ENCODE results near the gene SLC38A6. TPM values are rescaled to one million over a fixed set of nuclear protein-coding genes. Genes with fewer than 3 reads are reported as not detected.

Gene SLC38A6
- total and polyA plus RNA-seq, 2 experiments from 2014 or later, result 11.9 to 23.2 TPM

DNA sequence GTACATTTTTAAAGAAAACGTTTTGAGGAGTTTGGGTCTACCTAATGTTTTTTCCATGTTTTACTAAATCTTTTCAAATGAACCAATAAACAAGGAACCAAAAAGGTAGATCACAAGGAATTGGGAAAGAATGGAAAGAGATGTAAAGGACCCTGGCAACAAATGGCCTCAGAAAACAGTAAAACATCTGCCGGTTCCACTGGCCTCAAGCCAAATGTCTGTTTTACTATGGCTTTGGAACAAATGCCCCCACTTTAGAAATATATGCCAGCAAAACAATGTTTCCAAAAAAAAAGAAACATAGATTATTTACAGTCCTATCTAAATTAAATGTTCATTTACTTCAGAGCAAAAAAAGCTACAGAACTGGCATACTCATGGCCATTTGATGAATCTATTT lies 3.2 kb upstream of the SLC38A6 start:
- Mint-ChIP-seq H3K4me3 (no peak overlapping the region), H3K36me3 (ENCODE audit: low read depth) (peaks cover 23% of the 10 kb centered on the region; the same call in 2 of the 3 replicates)

More for the DNA sequence above, 3.2 kb upstream of the SLC38A6 start:
- Histone ChIP-seq H3K4me3 (no peak overlapping the region), H2AFZ (no peak overlapping the region), H3K36me3 (ENCODE audit: insufficient read depth) (peaks cover 6% of the 10 kb centered on the region; the same call in 1 of the 2 replicates), H4K20me1 (replicated peaks; ENCODE audit: insufficient read depth) (no peaks in the 10 kb centered on the region), H3K27ac (ENCODE audit: low read depth) (no peak overlapping the region), H3K4me1 (ENCODE audit: insufficient read depth) (peaks cover 5% of the 10 kb centered on the region; the same call in 1 of the 2 replicates), H3K4me2 (no peak overlapping the region), H3K79me2 (replicated peaks; ENCODE audit: insufficient read depth) (peaks cover 39% of the 10 kb centered on the region), H3F3A (replicated peaks; ENCODE audit: low read depth) (no peaks in the 10 kb centered on the region), H3K27me3 (ENCODE audit: insufficient read depth) (no peaks in the 10 kb centered on the region), H3K9me2 (ENCODE audit: insufficient read depth) (no peaks in the 10 kb centered on the region)
- Mint-ChIP-seq H3K4me1 (peaks cover 15% of the 10 kb centered on the region; the same call in 2 of the 3 replicates), H3K9me3 (no peaks in the 10 kb centered on the region), H3K27me3 (ENCODE audit: insufficient read depth, low read depth, poor library complexity) (no peaks in the 10 kb centered on the region), H3K27ac (no peak overlapping the region)
- no peak for TF ChIP-seq ZNF331 (CRISPR knock-in tag; IDR thresholded peaks at IDR 0.05; ENCODE audit: low read depth)
- TF ChIP-seq JUNB (IDR thresholded peaks at IDR 0.05; ENCODE audit: unreplicated experiment), result no peak
- TF ChIP-seq ETS1 (IDR thresholded peaks at IDR 0.05), result no peak
- TF ChIP-seq STAT1 (IDR thresholded peaks at IDR 0.05; ENCODE audit: unreplicated experiment), result no peak
- TF ChIP-seq EZH2phosphoT487 (IDR thresholded peaks at IDR 0.05; ENCODE audit: unreplicated experiment), result no peak
- TF ChIP-seq POLR2AphosphoS5 (IDR thresholded peaks at IDR 0.05; ENCODE audit: low read depth), result no peak
- TF ChIP-seq CREB1 (CRISPR knock-in tag; IDR thresholded peaks at IDR 0.05; ENCODE audit: low read depth), result no peak
- no peak for TF ChIP-seq EZH2 (IDR thresholded peaks at IDR 0.05; ENCODE audit: low read depth, unreplicated experiment)
- no peak for TF ChIP-seq ZNF462 (CRISPR knock-in tag; IDR thresholded peaks at IDR 0.05)
- TF ChIP-seq REST (IDR thresholded peaks at IDR 0.05; ENCODE audit: unreplicated experiment), result no peak
- TF ChIP-seq, protein P1, sequence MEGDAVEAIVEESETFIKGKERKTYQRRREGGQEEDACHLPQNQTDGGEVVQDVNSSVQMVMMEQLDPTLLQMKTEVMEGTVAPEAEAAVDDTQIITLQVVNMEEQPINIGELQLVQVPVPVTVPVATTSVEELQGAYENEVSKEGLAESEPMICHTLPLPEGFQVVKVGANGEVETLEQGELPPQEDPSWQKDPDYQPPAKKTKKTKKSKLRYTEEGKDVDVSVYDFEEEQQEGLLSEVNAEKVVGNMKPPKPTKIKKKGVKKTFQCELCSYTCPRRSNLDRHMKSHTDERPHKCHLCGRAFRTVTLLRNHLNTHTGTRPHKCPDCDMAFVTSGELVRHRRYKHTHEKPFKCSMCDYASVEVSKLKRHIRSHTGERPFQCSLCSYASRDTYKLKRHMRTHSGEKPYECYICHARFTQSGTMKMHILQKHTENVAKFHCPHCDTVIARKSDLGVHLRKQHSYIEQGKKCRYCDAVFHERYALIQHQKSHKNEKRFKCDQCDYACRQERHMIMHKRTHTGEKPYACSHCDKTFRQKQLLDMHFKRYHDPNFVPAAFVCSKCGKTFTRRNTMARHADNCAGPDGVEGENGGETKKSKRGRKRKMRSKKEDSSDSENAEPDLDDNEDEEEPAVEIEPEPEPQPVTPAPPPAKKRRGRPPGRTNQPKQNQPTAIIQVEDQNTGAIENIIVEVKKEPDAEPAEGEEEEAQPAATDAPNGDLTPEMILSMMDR (conservative IDR thresholded peaks at IDR 0.05; ENCODE audit: low read depth in 2 of 2), result no peak
- TF ChIP-seq ZNF114 (CRISPR knock-in tag; IDR thresholded peaks at IDR 0.05), result no peak
- DNase-seq (ENCODE audit: low spot score), result no peak
- no peak for ATAC-seq
